CD4-positive, alpha-beta T cell treated with Interleukin-4 for 4 hours (primary cell): ENCODE results near the gene CBLN3.
"Not testable (repeated sequence)": the region's sequence is repeated elsewhere in the genome, so short reads cannot be mapped to it uniquely, and the experiment has no call there.

Source experiments
- DNase-seq: peaks from one replicate; pipeline ENCODE4 v3.0.0-alpha.2; 2020

The CBLN3 gene

DNA sequence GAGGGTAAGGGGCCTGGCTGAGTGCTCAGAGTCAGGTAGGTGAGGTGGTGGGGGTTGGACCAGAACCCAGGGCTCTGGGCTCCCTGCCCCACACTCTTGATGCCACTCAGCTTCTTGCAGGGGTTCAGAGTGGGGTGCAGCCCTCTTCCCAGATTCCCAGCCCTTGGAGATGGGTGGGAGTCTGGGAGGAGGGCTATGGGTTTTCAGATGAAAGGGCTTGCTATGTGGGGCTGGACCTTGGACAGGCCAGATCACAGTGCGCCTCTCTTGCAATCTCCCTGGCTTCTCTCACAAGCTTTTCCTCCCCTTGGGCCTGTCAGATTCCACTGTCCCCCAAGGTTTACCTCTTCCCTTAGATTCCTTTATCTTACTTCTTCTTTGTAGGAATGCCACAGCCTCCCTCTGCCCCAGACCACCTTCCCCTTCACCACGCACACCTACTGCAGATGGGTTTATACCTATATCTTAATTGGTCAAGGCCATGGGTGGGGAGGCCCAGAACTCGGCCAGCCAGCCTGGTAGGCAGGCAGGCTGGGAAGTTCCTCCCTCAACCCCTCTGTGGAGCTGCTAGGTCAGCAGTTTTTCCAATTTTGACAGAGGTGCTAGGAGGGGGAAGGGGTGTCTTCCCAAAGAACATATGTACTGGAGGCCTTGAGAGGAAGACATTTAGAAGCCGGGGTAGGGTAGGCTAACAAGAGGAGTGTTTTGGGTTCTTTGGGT lies 29.3 kb downstream of the CBLN3 start:
- no peak for DNase-seq

DNA sequence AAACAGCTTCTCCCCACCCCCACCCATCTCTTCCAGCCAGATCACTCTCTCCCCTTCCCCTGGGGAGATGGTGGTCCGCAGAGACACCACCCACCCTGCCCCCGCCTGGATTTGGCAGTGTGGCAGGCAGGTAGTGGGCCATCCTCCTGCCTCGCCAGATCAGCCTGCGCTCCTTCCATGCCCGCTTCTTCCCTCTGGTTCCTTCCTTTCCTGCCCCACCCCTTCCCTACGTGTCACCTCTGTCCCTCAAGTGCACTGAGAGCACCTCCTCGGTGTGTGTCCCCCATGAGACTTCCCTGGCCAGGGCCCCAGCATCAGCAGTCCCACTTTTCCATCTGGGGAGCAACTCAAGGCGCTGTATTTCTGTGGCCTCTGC lies 30.0 kb downstream of the CBLN3 start:
- DNase-seq, result no peak

DNA sequence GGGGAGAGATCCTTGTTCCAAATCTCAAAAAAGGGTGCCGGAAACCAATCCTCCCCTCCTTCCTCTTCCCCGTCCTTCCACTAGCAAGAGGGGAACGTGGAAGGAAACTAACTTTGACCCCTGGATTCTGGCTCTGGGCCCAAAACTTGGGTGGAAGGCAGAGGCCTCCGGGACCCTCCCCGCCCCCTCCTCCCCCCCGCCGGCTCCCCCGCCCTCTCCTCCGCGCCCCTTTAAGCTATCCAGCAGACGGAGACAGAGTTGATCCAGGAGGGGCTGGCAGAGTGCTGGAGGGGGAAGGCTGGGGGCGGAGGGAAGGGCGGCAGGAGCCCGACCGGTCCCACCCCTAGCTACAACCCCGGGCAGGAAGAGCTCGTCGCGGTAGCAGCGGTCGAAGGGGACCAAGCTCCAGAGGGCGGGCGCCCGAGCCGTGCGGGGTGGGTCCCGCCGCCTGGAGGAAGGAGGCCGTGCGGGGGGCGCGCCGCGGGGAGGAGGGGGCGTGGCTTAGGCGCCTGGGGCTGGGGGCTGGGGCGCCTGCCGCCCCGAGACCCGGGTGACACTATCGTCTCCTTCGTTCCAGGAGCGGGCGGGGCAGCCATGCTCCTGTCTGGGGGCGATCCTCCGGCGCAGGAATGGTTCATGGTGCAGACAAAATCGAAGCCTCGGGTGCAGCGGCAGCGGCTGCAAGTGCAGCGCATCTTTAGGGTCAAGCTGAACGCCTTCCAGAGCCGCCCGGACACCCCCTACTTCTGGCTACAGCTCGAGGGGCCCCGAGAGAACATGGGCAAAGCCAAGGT lies 30.6 kb downstream of the CBLN3 start, which contains the start of gene NYNRIN:
NYNRIN (plus strand) TSS at position 351 of the 794 bp plus-strand sequence; CDS start at position 595, 244 bp downstream.
- peak; percentile 8 for DNase-seq

DNA sequence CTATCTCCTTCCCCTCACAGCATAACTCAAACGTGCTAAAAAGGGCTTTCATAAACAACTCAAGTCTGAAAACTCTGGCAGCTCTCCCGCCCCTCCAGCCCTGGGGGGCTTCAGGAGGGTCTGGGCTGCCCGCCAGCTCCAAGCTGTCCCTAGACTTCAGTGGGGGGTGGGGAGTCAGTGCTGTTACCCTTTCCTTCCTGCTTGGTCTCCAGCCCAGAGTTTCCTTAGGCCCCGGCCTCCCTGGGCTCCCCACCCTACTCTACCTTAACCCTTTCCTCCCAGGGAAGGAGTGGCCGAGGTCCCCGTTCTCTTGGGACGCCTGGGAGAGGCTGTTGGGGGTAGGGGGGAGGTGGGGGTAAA lies 31.2 kb downstream of the CBLN3 start:
- DNase-seq, result no peak

DNA sequence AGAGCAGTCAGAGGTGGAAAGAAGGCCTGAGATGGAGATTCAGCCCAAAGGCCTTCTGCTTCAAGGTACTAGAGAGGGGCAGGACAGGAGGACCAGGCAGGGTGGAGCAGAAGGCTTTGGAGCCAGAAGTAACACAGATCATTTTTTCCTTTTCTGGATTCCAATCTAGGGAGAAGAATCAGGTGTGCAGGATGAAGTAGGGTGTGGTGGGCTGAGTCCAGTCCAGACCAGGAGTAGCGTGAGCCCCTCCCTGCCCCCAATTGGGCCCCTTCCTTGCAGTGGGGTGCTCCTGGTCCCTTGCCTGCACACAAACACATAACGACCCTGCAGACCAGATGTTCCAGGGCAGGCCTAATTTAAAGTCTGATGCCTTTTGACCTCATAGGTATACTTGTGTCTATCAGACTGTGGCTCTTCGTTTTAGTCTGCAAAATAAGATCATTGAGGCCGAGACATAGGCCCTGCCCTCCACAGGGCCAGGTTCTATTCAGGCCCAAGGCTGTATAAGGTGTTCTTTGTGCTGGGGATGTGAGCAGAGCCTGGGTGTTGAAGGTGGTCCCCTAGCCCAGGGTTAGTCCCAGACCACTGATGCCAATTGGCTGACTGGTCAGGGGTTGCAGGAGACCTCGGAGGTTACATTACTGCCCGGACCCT lies 31.7 kb downstream of the CBLN3 start:
- DNase-seq, result no peak

- DNase-seq, result no peak
These were observed 33.6 kb downstream of the CBLN3 start for GRCh38 chr14:24395609-24396582.

DNA sequence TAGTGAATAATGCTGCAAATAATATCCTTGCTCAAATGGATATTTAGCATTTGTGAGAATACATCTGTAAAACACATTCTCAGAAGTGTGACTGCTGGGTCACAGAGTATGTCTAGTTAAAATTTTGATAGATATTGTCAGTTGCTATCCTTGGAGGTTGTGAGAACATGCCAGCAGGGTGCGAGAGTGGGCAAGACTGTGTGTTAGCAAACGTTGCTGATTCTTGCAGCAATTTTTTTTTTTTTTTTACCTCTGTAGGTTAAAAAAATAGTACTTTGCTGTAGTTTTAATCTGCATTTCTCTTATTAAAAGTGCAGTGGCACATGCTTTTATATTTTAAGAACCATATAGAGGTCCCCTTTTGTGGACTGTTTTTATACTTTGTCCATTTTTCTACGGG lies 35.2 kb downstream of the CBLN3 start:
- no peak for DNase-seq

DNA sequence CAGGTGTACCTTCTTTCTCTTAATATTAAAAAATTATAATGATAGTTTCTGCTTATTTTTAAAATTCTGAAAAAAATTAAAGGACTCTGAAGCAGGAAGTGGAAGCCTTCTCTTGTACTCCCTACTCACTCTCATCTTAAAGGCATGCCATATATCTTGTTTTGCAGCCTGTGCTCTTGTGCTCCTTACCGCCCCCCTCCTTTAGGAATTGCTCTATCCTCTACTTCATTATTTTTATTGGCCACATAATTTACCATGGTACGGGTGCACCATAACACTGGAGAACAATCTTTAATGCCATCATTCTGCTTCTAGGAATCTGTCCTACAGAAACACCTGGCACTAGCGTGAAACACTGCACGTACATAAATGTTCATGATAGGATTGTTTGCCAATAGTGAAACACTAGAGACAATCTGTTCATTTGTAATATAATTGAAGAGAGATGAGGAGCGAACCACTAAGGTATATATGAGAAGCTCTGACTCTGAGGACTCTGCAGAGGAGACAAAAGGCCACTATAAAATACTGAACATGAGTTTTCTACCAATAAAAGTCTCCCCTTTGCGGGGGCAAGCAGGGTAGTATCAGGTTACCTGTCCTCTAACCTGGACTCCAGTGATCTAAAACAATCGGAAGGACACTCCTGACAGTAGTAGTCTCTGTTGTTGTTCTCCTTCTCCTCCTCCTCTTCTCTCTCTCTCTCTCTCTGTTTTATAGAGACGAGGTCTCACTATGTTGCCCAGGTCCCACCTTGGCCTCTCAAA lies 37.0 kb downstream of the CBLN3 start:
- no peak for DNase-seq

GRCh38 chr14:24390701-24391468 lies 38.6 kb downstream of the CBLN3 start:
- no peak for DNase-seq

- no peak for DNase-seq
These were observed 40.1 kb downstream of the CBLN3 start for GRCh38 chr14:24389226-24389848.

- no peak for DNase-seq
These were observed 40.8 kb downstream of the CBLN3 start for GRCh38 chr14:24388474-24389179.

DNA sequence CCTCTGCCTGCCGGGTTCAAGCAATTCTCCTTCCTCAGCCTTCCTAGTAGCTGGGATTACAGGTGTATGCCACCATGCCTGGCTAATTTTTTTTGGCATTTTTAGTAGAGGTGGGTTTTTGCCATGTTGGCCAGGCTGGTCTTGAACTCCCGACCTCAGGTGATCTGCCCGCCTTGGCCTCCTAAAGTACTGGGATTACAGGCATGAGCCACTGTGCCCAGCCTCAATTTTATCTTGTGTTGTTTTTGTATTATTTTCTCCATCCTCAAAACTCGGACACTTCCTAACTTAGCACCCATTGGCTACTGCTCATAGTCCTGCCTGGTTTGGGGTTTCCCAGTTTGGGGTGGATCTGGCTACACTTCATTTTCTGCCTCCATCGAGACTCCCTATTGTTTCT lies 41.9 kb downstream of the CBLN3 start:
- not testable (repeated sequence) for DNase-seq

- no peak for DNase-seq
These were observed 42.5 kb downstream of the CBLN3 start for GRCh38 chr14:24387009-24387345.

GRCh38 chr14:24385524-24385923 lies 43.9 kb downstream of the CBLN3 start:
- no peak for DNase-seq

DNA sequence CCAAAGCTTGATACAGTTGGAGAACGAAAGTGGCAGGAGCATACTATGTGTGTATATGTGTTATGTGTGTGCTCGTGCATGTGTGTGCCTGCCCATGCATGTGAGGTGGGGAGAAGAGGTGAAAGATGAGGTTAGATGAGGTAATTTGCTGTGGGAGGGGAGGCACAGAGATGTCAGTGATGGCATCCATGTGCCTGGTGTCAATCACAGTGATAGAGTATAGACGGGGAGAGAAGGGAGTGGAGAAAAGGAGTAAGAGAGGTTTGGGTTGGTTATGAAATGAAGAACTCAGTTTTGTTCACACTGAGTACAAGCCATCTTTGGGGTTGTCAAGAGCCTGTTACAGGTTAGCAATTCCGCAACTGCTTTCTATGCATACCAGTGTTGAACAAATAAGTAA lies 45.3 kb downstream of the CBLN3 start:
- no peak for DNase-seq

GRCh38 chr14:24382064-24382371 lies 47.5 kb downstream of the CBLN3 start:
- DNase-seq, result no peak

GRCh38 chr14:24381363-24382063 lies 48.0 kb downstream of the CBLN3 start:
- DNase-seq, result no peak

- DNase-seq, result no peak
These were observed 49.3 kb downstream of the CBLN3 start for GRCh38 chr14:24379907-24380730.
